K562 (cell line): Measurements from ENCODE around the gene CCNB1. TPM values are rescaled to one million over a fixed set of nuclear protein-coding genes. Genes with fewer than 3 reads are reported as not detected.

Source experiments
- ATAC-seq: fragments of 200-7000 bp; cut with Tn5 transposase; 3 replicates; pipeline ENCODE4 v1.9.1; 2020; ENCODE audit warnings: moderate library complexity
- BruUV-seq: library from RNA; stranded (reverse); fragments of 400-500 nt; replicated peaks from 2 replicates; lab custom pipeline; 2021; lab: Mats Ljungman, UMichigan
- CTCF ChIA-PET: fragments of 300-600 bp; formaldehyde crosslinking; extraction: SDS; loops from one replicate; lab custom pipeline; 2021; ENCODE audit warnings: low intra/inter-chr PET ratio; lab: Yijun Ruan, JAX
- POLR2A ChIA-PET: fragments of 300-600, 350-650 bp; sonication (Branson Sonifier 250); formaldehyde crosslinking; extraction: SDS; loops from one replicate; lab custom pipeline; 2021; ENCODE audit warnings: antibody characterized with exemption, inconsistent platforms; lab: Yijun Ruan, JAX
- DNase-seq, 4 experiments: peaks; one replicate each; pipeline versions ENCODE4 v3.0.0 to v3.0.0-alpha.2; 2011 to 2018; ENCODE audit warnings: low spot score in 3 of 4, mixed read lengths in 3 of 4; ENCODE audit errors: extremely low read depth in 1 of 4
- FAIRE-seq: peaks from 2 replicates; lab custom pipeline; 2011; peaks lifted over from hg19 to GRCh38; lab: Jason Lieb, UNC
- H2AFZ ChIP-seq: 2 replicates; pipeline ENCODE4 v1.6.0; 2011; ENCODE audit warnings: low read depth, low read length, control low read depth, inconsistent platforms
- H3K27ac ChIP-seq: fragments of 200-600 bp; 3 replicates; pipeline ENCODE4 v1.8.0; 2011; ENCODE audit warnings: low read depth, mild to moderate bottlenecking, control low read depth, inconsistent platforms, low read length, moderate library complexity, mixed read lengths; ENCODE audit errors: extremely low read depth
- H3K27me3 ChIP-seq, 2 experiments: fragments of 300-600 bp in 1 of 2; 2 replicates in 1 of 2; 3 replicates in 1 of 2; pipeline versions ENCODE4 v1.6.0 to v1.8.0; 2011; ENCODE audit warnings: inconsistent platforms in 2 of 2, low read length in 2 of 2, mild to moderate bottlenecking in 1 of 2, mixed read lengths in 1 of 2, moderate library complexity in 1 of 2; ENCODE audit not compliant: control insufficient read depth in 2 of 2, insufficient read depth in 2 of 2
- H3K36me3 ChIP-seq: fragments of 300-600 bp; 3 replicates; pipeline ENCODE4 v1.8.0; 2011; ENCODE audit warnings: mild to moderate bottlenecking, low read length, inconsistent platforms; ENCODE audit not compliant: control insufficient read depth, insufficient read depth
- H3K4me1 ChIP-seq, 2 experiments: fragments of 200-600 bp in 1 of 2; replicated peaks in 1 of 2; 2 replicates in 1 of 2; 3 replicates in 1 of 2; pipeline versions ENCODE4 v1.5.1 to v1.8.0; 2011; ENCODE audit warnings: inconsistent platforms in 2 of 2, low read length in 2 of 2, mild to moderate bottlenecking in 1 of 2, mixed read lengths in 1 of 2, moderate library complexity in 1 of 2; ENCODE audit not compliant: control insufficient read depth in 2 of 2, insufficient read depth in 2 of 2
- H3K4me2 ChIP-seq: 2 replicates; pipeline ENCODE4 v1.6.1; 2011; ENCODE audit warnings: low read length, control low read depth, inconsistent platforms, mixed read lengths; ENCODE audit not compliant: insufficient read depth
- H3K4me3 ChIP-seq: fragments of 200-600 bp; sonication (generic), shearing (Covaris generic); 2 replicates; pipeline ENCODE4 v1.5.1; 2016; ENCODE audit warnings: control low read depth, inconsistent platforms
- H3K79me2 ChIP-seq: fragments of 200-600 bp; 3 replicates; pipeline ENCODE4 v1.8.0; 2011; ENCODE audit warnings: low read length, inconsistent platforms; ENCODE audit not compliant: control insufficient read depth, insufficient read depth
- H3K9ac ChIP-seq, 2 experiments: 2 replicates each; pipeline versions ENCODE4 v1.6.0 to v1.6.1; 2011; ENCODE audit warnings: low read depth in 2 of 2, low read length in 2 of 2, control low read depth in 1 of 2, inconsistent platforms in 1 of 2, mild to moderate bottlenecking in 1 of 2, mixed read lengths in 1 of 2; ENCODE audit not compliant: insufficient read depth in 1 of 2
- H3K9me1 ChIP-seq: one replicate; pipeline ENCODE4 v1.6.0; 2011; ENCODE audit warnings: inconsistent platforms, mild to moderate bottlenecking, low read length, moderate library complexity; ENCODE audit not compliant: control insufficient read depth, insufficient read depth
- H3K9me3 ChIP-seq: replicated peaks from 2 replicates; pipeline ENCODE4 v1.5.1; 2011; ENCODE audit warnings: low read depth, low read length, inconsistent platforms; ENCODE audit not compliant: control insufficient read depth, insufficient read depth
- H4K20me1 ChIP-seq: replicated peaks from 2 replicates; pipeline ENCODE4 v1.6.1; 2011; ENCODE audit warnings: low read length, inconsistent platforms, mixed read lengths; ENCODE audit not compliant: control insufficient read depth, insufficient read depth
- ARID1B ChIP-seq: fragments of 450-650 bp; IDR thresholded peaks from 2 replicates; pipeline ENCODE4 v1.6.1; 2016; ENCODE audit warnings: antibody characterized with exemption, mild to moderate bottlenecking, inconsistent platforms
- CBFA2T2 ChIP-seq: fragments of 450-650 bp; conservative IDR thresholded peaks from 2 replicates; pipeline ENCODE4 v1.6.1; 2017; ENCODE audit warnings: mild to moderate bottlenecking
- CBFA2T3 ChIP-seq: fragments of 450-650 bp; IDR thresholded peaks from 2 replicates; pipeline ENCODE4 v1.6.1; 2017
- CCNT2 ChIP-seq: IDR thresholded peaks from 2 replicates; pipeline ENCODE4 v1.6.1; 2011; ENCODE audit warnings: borderline replicate concordance, low read depth, mild to moderate bottlenecking, moderate library complexity, mixed read lengths, low read length; ENCODE audit not compliant: insufficient read length; ENCODE audit errors: extremely low read depth
- CSDE1 ChIP-seq, 2 experiments: fragments of 450-650 bp; IDR thresholded peaks; 2 replicates each; pipeline ENCODE4 v1.6.1; 2016; ENCODE audit warnings: mild to moderate bottlenecking in 1 of 2
- NCOR1 ChIP-seq: fragments of 450-650 bp; IDR thresholded peaks from 2 replicates; pipeline ENCODE4 v1.6.1; 2016; ENCODE audit warnings: mild to moderate bottlenecking, moderate library complexity
- TAL1 ChIP-seq: fragments of 450-650 bp; IDR thresholded peaks from 2 replicates; pipeline ENCODE4 v1.6.1; 2016; ENCODE audit warnings: mild to moderate bottlenecking
- TCF3 ChIP-seq: sonication (generic); formaldehyde crosslinking; IDR thresholded peaks from 2 replicates; pipeline ENCODE4 v1.4.0; 2020; ENCODE audit warnings: mild to moderate bottlenecking, missing genetic modification reagents
- TEAD4 ChIP-seq, 2 experiments: sonication (generic) in 1 of 2; formaldehyde crosslinking in 1 of 2; IDR thresholded peaks; 2 replicates each; pipeline versions ENCODE4 v1.6.1 to v1.8.0; 2012 to 2022; ENCODE audit warnings: borderline replicate concordance in 1 of 2, inconsistent platforms in 1 of 2, low read length in 1 of 2, mild to moderate bottlenecking in 1 of 2, missing genetic modification reagents in 1 of 2
- ZKSCAN8 ChIP-seq: fragments of 200-800 bp; sonication (Bioruptor generic); IDR thresholded peaks from 2 replicates; pipeline ENCODE4 v1.6.1; 2016; ENCODE audit warnings: missing genetic modification characterization, missing compliant biosample characterization
- ZNF280A ChIP-seq: fragments of 450-650 bp; IDR thresholded peaks from 2 replicates; pipeline ENCODE4 v1.6.1; 2018; ENCODE audit warnings: mild to moderate bottlenecking, low read depth; ENCODE audit not compliant: partially characterized antibody
- ZNF766 ChIP-seq: fragments of 200-800 bp; sonication (Bioruptor generic); conservative IDR thresholded peaks from 2 replicates; pipeline ENCODE4 v1.6.1; 2016; ENCODE audit warnings: missing genetic modification characterization, missing compliant biosample characterization
- WGBS: fragments of 100-300 bp; shearing (Covaris generic); methylation state at CpG from one replicate; pipeline ENCODE4 v1.1.6; 2016; ENCODE audit warnings: low coverage, mixed read lengths; ENCODE audit not compliant: insufficient coverage; ENCODE audit errors: missing lambda C conversion rate; 5-methylcytosine and 5-hydroxymethylcytosine counted together
- in situ Hi-C: fragments of 300-500 bp; cut with MboI; formaldehyde crosslinking; loops from 4 replicates; pipeline ENCODE4 v1.15.0; 2018; ENCODE audit warnings: inconsistent platforms, mixed read lengths
- intact Hi-C: fragments of 100-400 bp; cut with micrococcal nuclease; formaldehyde crosslinking; loops from 2 replicates; pipeline ENCODE4 v1.14.2; 2022
- polyA plus RNA-seq, 8 experiments: library from polyadenylated mRNA; depleted of rRNA in 4 of 8; stranded (reverse) in 5 of 8; unstranded in 3 of 8; fragments of >200 nt; fragmentation: Nextera tagmentation in 2 of 8; fragmentation: Illumina TruSeq in 1 of 8; extraction: Ambion mirVana in 2 of 8; extraction: Trizol in 1 of 8; gene quantifications; 2 replicates each; pipeline versions ENCODE4 v1.2.1 to v1.2.3, GENCODE V29; 2011 to 2014; ENCODE audit warnings: inconsistent platforms in 1 of 8, missing spikeins in 1 of 8
- total RNA-seq, 7 experiments: library from RNA; depleted of rRNA in 6 of 7; stranded (reverse); fragments of >200 nt in 6 of 7; fragmentation: Illumina TruSeq in 2 of 7; extraction: Trizol in 2 of 7; gene quantifications; 2 replicates each; pipeline versions ENCODE4 v1.2.1 to v1.2.3, GENCODE V29; 2011 to 2021; ENCODE audit warnings: low replicate concordance in 1 of 7
- TF ChIP-seq, protein P1 (sequence below): fragments of 250-450 bp; sonication (Bioruptor Pico); IDR thresholded peaks from 2 replicates; pipeline ENCODE4 v1.4.0; 2020; ENCODE audit warnings: mild to moderate bottlenecking, moderate library complexity

The CCNB1 gene
- total and polyA plus RNA-seq, 9 of the 15 experiments (the other 6 are each of a cell fraction or from before 2014, with no cell fraction given) = 165 to 679 (median 271) TPM

DNA sequence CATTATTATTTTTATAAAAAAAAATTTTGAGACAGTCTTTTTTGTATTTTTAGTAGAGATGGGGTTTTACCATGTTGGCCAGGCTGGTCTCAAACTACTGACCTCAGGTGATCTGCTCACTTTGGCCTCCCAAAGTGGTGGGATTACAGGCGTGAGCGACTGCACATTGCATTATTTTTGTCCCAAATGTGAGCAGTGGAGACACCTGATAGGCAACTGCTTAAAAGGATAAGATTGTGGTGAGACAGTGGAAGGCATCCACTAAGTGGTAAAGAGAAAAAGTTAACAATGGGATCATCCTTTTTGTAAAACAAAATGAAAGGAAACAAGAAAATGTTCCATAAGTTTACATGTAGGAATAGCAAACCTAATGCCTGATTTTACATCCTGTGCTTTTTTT lies 20.4 kb downstream of the CCNB1 start:
- Histone ChIP-seq H3K9me1 (no peaks in the 10 kb centered on the region), H3K4me1 (peaks cover 7 to 8% of the 10 kb centered on the region in 2 experiments; a peak in 4 of 5 replicates), H3K27me3 (no peaks in the 10 kb centered on the region), H2AFZ (no peak overlapping the region), H3K27ac (no peak overlapping the region), H3K36me3 (peaks cover 7% of the 10 kb centered on the region; the same call in 1 of the 3 replicates), H3K79me2 (peaks cover 23% of the 10 kb centered on the region), H3K9ac (no peak overlapping the region; a peak in 1 of 4 replicates), H3K9me3 (no peaks in the 10 kb centered on the region), H4K20me1 (no peaks in the 10 kb centered on the region), H3K4me2 (peak overlapping the region; percentile 35; the same call in 1 of the 2 replicates), H3K4me3 (no peak overlapping the region)
- ChIA-PET CTCF (no interaction called here), POLR2A (interaction anchor here (0.6 kb wide), 1 partner anchor 74 kb away, joined by 3 read pairs; no protein-coding TSS in a partner anchor)
- peak in 2 of 4 experiments; percentile 22 to 50 for DNase-seq
- FAIRE-seq = peak; percentile 48
- 0% methylated on average over 2 of the region's 2 CpGs for WGBS
- intact Hi-C loops = no loop called here
- in situ Hi-C loops = no loop called here
- ATAC-seq = no peak
- no TSS peak for BruUV-seq
- TF ChIP-seq CBFA2T2 (peak; percentile 49; the same call in 1 of the 2 replicates), ARID1B (peak; percentile 69), CBFA2T3 (peak; percentile 78), NCOR1 (peak; percentile 68), TEAD4 (IDR thresholded peaks at IDR 0.05; ENCODE audit: low read length) (peak; percentile 63; the same call in 1 of the 2 replicates), TEAD4 (CRISPR knock-in tag; IDR thresholded peaks at IDR 0.05; ENCODE audit: borderline replicate concordance) (no peak), CSDE1 (IDR thresholded peaks at IDR 0.05) (no peak), TCF3 (CRISPR knock-in tag) (peak; percentile 76), ZNF280A (no peak), CCNT2 (no peak), ZKSCAN8 (CRISPR knock-in tag) (no peak), TAL1 (peak; percentile 63), ZNF766 (no peak)
- TF ChIP-seq, protein P1, sequence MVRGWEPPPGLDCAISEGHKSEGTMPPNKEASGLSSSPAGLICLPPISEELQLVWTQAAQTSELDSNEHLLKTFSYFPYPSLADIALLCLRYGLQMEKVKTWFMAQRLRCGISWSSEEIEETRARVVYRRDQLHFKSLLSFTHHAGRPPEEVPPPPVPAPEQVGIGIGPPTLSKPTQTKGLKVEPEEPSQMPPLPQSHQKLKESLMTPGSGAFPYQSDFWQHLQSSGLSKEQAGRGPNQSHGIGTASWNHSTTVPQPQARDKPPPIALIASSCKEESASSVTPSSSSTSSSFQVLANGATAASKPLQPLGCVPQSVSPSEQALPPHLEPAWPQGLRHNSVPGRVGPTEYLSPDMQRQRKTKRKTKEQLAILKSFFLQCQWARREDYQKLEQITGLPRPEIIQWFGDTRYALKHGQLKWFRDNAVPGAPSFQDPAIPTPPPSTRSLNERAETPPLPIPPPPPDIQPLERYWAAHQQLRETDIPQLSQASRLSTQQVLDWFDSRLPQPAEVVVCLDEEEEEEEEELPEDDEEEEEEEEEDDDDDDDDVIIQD (CRISPR knock-in tag) = no peak
